GM18526 (cell line): ENCODE data around the gene RB1.

ENCODE experiments used
- POLR2A ChIP-seq: IDR thresholded peaks from 3 replicates; pipeline ENCODE4 v1.6.1; 2011; ENCODE audit not compliant: insufficient read length; ENCODE audit errors: extremely low read depth

The RB1 gene

DNA sequence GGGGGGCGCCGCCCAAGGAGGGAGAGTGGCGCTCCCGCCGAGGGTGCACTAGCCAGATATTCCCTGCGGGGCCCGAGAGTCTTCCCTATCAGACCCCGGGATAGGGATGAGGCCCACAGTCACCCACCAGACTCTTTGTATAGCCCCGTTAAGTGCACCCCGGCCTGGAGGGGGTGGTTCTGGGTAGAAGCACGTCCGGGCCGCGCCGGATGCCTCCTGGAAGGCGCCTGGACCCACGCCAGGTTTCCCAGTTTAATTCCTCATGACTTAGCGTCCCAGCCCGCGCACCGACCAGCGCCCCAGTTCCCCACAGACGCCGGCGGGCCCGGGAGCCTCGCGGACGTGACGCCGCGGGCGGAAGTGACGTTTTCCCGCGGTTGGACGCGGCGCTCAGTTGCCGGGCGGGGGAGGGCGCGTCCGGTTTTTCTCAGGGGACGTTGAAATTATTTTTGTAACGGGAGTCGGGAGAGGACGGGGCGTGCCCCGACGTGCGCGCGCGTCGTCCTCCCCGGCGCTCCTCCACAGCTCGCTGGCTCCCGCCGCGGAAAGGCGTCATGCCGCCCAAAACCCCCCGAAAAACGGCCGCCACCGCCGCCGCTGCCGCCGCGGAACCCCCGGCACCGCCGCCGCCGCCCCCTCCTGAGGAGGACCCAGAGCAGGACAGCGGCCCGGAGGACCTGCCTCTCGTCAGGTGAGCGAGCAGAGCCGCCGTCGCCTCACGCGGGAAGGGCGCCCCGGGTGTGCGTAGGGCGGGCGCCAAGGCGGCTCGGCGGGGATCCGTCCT, at the start of gene RB1:
Gene RB1, plus strand, starts transcription at position 393 of the 784 bp plus-strand sequence. Its CDS starts 162 bp downstream, at position 555.
- peak; percentile 89 for TF ChIP-seq POLR2A

- no peak for TF ChIP-seq POLR2A
These were observed 49.7 kb upstream of the RB1 start for GRCh38 chr13:48253849-48254248.

- TF ChIP-seq POLR2A = no peak
These were observed 48.5 kb upstream of the RB1 start for GRCh38 chr13:48255090-48255489.

GRCh38 chr13:48255954-48256353, 47.6 kb upstream of the RB1 start:
- TF ChIP-seq POLR2A = no peak

- TF ChIP-seq POLR2A = no peak
These were observed 45.5 kb upstream of the RB1 start for GRCh38 chr13:48258002-48258401.

DNA sequence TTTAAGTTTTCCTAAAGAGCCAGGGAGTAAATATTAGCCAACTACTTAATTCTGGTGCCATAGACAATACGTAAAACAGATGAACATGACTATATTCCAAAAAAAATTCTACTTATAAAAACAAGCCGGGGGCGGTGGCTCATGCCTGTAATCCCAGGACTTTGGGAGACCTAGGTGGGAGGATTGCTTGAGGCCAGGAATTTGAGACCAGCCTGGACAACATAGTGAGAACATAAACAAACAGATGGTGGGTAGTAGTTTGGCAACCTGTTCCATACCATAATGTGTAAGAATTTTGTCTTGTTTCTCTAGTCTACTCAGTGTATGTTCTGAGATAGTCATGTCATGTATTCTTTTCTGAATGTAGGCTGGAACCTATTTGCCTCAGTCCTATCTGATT, 45.1 kb upstream of the RB1 start:
- TF ChIP-seq POLR2A = no peak

DNA sequence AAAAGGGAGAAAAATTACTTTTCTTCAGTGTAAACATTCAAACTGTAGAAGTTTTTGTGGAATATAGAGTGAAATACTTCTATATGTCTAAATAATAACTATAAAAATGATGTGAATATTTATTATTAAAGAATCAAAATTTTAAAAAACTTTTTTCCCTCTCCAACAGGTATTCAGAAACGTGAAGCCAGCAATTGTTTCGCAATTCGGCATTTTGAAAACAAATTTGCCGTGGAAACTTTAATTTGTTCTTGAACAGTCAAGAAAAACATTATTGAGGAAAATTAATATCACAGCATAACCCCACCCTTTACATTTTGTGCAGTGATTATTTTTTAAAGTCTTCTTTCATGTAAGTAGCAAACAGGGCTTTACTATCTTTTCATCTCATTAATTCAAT, 42.6 kb upstream of the RB1 start:
- TF ChIP-seq POLR2A = no peak

- no peak for TF ChIP-seq POLR2A
These were observed 40.4 kb upstream of the RB1 start for GRCh38 chr13:48263196-48263595.

DNA sequence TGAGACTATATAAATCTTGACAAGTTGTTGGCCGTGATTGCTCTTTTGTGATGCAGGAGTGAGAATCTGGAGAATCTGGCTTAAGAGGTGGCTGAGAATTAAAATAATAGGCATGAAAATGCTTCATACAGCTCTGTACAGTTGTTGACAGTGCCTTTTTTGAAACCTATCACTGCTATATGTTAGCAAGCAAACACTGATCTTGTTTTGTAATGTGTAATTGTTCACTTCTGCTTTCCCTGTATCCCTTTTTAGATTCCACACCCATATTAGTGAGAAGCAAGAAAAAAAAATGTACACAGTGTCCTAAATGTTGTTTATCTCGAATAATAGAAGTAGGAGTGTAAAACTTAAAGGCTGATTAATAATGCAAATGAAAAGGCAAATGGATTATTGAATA, 39.5 kb upstream of the RB1 start:
- TF ChIP-seq POLR2A = no peak

GRCh38 chr13:48265217-48265815, 38.2 kb upstream of the RB1 start:
- no peak for TF ChIP-seq POLR2A

DNA sequence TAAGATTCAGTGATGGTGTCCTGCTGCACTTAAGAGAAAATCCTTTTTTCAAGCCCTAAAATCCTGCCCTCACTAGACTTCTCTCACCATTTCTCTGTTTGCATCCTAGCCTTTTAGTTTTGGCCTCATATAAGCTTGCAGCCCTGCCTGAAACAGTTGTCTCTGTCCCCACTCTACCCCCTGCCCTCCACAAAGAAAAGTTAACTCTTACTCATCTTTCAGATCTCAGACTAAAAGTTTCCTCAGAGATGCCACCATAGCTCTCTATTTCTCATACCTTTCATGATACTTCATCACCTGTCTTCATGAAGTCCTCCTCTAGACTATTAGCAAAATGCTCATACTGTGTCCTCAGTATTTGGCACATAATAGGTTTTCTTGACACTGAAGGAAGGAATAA, 37.4 kb upstream of the RB1 start:
- TF ChIP-seq POLR2A = no peak

- no peak for TF ChIP-seq POLR2A
These were observed 36.6 kb upstream of the RB1 start for GRCh38 chr13:48266701-48267639.

DNA sequence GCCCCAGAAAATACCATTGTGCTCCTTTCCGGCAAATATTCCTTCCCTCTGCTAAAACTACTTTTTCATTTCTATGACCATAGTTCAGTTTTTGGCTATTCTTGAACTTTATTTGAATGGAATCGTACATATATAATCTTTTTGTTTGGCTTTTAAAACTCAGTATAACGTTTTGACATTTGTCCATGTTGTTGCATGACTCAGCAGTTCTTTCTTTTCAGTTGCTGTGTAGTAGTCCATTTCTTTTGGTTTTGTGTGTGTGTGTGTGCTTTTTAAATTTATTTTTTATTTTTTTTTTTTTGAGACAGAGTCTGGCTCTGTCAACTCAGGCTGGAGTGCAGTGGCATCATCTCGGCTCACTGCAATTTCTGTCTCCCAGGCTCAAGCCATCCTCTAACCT, 35.5 kb upstream of the RB1 start:
- TF ChIP-seq POLR2A = no peak

DNA sequence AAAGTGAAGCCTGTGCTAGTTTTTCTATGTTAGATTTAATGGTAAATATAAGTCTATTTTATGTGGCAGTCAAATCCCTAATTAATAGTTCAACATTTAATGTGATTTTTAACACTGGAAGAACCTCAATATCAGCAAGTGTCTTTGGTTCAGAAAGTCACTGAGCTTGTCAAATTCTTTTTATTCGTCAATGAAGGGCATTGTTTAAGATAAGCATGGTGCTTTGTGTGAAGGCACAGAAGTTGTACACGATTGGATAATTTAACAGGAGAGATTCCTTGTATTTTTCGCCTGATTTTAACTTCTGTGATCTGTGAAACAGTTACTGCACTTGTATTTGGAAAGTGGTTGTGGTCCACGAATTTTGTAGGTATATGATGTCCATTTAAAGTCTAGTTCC, 30.2 kb upstream of the RB1 start:
- no peak for TF ChIP-seq POLR2A

DNA sequence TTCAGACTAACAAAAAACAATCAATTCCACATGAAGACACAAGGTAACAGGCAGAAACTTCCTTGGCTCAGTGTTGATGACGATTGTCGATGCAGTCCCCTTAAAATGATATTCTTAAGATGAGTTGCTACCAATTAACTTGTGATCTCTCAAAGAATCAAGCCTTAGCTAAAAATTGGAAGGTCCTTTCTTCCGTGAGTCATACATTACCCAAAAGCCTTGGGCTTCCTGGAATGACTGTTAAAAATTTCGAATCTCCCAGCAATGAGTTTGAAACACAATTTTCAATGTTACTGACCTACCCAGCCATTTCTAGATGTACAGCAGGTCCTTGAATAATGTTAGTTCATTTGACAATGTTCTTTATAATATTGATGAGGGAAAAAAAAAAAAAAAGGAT, 28.0 kb upstream of the RB1 start:
- TF ChIP-seq POLR2A = no peak

- no peak for TF ChIP-seq POLR2A
These were observed 24.7 kb upstream of the RB1 start for GRCh38 chr13:48278806-48279205.
